Midbrain (tissue), 1 donor: ENCODE measurements around the gene METTL13.

ENCODE experiments used
- DNase-seq: peaks from one replicate; lab custom pipeline; 2025; lab: John Stamatoyannopoulos, UW

Gene METTL13, protein sequence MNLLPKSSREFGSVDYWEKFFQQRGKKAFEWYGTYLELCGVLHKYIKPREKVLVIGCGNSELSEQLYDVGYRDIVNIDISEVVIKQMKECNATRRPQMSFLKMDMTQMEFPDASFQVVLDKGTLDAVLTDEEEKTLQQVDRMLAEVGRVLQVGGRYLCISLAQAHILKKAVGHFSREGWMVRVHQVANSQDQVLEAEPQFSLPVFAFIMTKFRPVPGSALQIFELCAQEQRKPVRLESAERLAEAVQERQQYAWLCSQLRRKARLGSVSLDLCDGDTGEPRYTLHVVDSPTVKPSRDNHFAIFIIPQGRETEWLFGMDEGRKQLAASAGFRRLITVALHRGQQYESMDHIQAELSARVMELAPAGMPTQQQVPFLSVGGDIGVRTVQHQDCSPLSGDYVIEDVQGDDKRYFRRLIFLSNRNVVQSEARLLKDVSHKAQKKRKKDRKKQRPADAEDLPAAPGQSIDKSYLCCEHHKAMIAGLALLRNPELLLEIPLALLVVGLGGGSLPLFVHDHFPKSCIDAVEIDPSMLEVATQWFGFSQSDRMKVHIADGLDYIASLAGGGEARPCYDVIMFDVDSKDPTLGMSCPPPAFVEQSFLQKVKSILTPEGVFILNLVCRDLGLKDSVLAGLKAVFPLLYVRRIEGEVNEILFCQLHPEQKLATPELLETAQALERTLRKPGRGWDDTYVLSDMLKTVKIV

DNA sequence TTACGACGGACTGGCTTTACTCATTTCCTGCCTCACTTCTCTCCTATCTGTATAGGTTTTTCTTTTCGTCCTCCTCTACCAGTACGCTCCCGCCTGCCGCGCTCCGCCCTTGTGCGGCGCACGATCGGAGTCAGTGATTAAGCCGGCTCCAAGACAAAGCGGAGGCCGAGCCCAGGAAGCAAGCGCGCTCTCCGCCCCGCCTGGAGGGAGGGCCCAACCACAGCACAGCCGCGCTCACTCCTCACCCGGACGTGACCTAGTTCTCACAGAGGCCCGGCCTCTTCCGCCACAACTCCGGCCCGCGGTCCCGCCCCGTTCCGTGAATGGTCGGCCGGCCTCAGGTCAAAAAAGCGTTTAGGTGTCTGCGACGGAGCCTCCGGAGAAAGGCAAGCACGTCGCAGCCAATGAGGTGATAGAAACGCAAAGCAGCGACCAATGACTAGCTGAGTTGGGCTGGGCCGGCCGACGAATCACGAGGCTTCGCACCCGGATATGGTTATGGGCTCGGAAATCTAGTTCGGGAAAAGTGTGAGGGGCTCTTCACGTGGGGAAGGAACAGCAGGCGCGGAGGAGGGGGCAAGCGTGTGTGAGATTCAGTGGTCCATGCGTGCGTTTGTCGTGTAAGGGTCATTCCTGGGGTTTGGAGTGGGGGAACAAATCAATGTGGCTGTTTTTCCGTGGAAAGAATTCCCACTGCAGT is at the start of gene METTL13:
TSS of gene METTL13 (plus strand) at position 485 of the 700 bp plus-strand sequence. CDS start 308 bp downstream, outside the sequence.
- DNase-seq = peak; percentile 99

DNA sequence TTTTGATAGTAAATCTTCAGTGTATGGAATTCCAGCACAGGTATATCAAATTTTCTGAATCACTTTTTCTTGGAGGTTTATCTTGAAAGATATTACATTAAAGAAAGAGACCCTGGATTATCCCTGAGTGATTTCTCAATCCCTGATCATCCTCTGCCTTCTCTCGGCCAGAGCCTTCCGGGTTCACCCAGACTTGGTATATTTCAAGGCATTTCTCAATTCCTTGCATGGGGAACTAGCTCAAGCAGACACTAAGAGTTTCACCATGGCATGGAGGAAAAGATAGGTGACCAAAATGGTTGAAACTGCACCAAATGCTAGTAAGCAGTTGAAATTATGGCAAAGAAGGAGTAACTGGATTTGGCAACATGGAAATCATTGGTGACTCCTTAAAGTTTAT is 45.3 kb upstream of the METTL13 start:
- no peak for DNase-seq

DNA sequence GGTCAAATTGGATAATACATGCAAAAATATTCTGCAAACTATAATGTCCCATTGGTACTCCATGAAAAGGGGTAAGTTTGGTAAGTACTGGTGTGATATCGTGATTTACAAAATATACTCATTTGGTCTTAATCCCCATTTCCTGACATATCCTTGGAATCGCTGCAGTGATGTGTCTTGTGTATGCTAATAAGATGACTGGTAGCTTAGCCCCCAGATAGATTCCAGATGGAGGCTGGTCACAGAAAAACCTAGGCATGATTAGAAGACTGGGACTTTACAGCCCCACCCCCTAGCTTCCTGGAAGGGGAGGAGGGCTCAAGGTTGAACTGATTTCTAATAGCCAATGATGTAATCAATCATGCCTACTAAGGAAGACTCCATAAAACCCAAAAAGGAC is 42.5 kb upstream of the METTL13 start:
- no peak for DNase-seq

DNA sequence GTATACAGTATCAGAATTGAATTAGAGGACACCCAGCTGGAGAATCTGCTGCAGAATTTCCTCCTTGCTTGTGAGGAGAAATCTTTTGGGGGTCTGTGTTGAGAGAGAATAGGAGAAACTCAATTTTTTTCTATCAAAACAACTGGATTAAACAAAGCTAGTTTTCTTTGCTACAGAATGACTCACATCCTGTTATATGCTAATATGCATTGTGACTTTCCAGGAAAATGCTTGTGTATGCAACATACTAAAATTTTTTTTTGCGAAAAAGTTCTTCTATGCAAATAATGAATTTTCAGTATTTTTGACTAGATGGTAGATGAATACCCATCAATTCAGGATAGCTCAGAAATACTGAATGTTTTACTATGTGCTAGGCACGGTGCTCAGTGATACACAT is 41.8 kb upstream of the METTL13 start:
- no peak for DNase-seq

DNA sequence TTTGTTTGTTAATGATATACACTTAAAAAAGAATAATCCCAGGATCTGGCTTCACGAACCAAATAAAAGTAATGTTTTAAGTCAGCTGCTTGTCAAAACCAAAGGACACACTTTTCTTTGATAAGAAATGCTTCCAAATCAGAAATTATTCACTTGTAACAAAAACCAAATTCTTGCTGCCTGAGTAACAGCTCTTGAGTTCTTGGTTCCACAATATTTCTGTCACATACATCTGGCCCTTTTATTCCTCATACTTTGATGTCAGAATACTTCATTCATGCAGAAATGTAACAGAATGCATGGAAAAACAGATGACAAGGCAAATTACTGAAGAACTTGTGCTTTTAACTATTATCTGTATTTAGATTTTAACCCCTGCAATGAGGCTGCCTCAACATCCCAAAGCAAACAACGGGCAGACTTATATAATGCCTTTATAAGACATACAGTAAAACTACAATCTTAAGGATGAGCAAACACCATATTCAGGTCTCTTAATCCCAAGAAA is 41.0 kb upstream of the METTL13 start:
- no peak for DNase-seq

DNA sequence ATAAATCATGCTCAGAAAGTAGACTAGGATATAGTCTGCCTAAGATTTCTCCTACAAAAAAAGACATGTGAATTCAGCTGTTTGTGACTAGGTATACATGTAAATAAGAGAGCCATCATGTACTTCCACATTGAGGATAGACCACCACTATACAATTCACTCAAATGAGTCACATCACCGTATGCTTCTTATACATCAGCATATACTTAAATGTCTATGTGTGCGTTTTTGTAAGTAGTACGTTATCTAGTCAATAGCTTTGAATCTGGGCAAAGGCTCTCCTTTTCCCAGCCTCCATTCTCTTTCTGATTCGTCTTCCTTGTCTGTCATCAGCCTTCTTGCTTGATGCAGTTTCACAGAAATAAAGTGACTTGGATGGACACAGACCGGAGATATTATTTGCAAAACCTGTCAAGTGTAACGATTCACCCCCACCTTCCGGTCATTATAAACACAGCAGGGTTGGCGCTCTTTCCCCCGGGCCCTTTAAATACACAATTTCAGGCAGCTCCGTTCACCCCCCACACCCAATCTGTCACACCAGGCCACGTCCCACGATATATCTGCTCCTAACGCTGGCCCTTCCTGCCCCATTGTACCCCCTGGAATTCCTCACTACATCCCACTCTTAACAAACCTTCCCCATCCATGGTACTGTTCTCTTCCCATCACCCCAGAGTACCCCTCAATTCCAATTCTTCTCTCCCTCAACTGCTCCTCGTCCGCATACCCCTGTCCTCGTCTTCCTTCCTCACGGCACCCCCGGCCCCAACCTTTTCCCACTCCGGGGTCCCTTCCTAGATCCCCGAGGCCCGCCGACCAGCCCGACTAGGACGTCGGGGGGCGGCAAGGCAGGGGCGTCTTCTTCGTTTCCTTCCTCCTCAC is 40.2 kb upstream of the METTL13 start:
- DNase-seq = peak; percentile 43

DNA sequence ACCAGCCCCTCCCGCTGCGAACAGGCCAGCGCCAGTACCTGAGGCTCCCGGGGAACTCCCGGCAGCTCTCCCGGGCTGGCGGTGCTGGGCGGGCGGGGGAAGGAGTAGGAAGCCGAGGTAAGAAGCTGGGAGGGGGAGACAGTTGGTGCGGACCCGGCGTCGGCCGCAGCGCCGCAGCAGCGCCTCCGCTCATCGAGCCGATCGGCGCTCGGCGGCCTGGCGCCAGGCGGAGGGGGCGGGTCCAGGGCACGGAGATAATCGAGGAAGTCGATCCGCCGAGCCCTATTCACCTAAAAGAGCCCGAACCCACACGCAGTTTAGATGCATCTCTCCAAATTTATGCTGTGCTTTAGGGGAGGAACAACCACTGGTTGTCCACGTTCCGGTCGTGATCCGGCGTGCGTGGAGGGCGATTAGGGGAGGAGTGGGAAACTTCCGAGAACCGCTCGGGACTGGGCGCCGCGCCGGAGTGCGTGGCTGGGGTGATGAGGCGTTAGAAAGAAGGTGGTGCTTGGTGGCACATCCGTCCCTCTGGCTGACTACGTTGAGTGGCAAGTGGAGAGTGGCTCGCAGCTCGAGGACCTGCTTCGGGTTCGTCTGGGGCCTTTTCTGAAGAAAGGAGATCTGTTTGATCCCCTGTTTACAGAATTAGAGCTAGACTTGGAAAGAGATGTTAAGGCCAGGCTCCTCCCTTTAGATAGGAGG is 39.4 kb upstream of the METTL13 start, which contains the start of gene VAMP4:
TSS of gene VAMP4 (minus strand) at position 194 of the 705 bp plus-strand sequence. CDS start 3,651 bp downstream, outside the sequence.
- DNase-seq = peak; percentile 89

DNA sequence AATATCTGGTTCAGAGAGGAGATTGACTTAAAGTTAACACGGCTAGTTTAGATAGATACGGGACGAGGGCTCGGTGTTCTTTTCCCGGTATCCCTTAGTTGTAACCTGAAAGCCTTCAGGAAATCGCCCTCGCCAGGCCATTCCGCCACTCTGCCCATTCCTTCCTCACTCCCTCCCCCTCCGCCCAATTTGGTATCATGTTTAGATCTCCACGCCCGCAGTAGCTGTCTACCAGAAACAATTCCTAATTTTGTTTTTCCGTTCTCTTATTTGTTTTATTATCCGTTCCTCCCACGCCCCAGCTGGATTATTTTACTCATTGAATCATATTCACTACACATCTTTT is 38.9 kb upstream of the METTL13 start:
- DNase-seq = peak; percentile 66

DNA sequence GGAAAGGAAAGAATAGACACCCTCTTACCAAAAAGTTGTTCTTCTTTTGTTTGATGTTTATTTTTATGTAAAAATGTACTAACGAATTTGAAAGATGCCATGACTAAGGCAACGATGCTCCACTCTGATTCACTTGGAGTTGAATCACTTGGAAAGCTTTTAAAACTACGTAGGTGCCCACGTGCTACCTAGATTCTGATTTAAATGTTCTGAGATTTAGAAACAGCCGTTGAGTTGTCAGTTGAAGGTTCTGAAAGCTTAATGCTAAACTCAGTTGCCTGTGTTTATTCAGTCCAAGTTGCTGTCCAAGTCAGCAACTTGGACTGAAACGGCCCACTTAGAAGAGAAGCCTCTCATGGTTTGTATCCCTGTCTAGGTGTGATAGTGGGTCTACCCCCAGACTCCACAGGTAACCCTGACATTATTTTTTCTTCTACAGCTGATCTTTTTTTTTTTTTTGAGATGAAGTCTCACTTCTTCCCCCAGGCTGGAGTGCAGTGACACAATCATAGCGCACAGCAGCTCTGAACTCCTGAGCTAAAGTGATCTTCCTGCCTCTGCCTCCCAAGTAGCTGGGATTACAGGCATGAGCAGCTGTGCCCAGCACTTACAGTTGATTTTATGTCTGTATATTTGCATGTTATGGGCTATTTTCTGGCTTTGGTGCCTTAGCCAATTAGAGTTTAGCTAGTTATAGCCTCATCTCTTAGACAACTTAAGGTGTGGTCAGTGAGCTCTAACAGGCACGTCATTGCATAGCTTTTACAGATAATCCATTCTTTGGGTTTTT is 38.2 kb upstream of the METTL13 start:
- DNase-seq = no peak

DNA sequence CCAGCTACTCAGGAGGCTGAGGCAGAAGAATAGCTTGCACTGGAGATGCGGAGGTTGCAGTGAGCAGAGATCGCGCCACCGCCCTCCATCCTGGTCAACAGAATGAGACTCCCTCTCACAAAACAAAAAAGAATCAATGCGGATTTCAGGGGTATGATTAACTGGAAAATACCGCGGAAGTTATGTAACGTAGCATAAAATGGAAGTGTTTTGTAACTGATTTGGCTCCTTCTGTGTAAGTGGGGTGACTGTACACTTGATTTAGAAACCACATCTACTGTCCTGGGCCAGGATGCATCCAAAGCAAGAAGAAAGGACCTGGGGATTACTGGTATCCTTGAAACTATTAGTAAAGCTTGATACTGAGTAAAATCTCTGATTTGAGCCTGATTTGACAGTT is 36.5 kb upstream of the METTL13 start:
- DNase-seq = no peak

DNA sequence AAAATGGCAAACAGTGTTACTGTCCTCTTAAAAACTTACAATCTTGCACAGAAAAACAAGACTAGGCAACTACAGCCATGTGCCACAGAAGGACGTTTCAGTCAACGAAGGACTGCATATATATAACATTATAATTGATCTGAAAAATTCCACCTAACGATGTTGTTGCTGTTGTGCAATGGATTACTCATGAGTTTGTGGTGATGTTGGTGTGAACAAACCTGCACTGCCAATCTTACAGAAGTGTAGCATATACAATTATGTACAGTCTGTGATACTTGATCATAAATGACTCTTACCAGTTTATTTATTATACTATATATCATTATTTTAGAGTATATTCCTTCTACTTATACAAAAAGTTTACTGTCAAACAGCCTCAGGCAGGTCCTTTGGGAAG is 32.8 kb upstream of the METTL13 start:
- no peak for DNase-seq

DNA sequence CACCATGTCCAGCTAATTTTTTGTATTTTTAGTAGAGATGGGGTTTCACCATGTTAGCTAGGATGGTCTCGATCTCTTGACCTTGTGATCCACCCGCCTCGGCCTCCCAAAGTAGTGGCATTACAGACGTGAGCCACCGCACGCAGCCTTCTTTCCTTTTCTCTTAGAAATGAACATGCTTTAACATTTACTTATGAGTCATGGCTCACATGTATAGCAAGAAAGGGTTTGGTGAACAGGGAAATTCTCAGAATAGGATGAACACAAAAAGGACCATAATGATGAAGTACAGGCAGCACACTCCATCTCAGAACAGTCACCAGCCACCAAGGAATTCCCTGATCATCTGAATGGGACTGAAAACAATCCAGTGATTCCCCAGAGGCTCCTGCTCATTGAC is 30.2 kb upstream of the METTL13 start:
- DNase-seq = no peak

DNA sequence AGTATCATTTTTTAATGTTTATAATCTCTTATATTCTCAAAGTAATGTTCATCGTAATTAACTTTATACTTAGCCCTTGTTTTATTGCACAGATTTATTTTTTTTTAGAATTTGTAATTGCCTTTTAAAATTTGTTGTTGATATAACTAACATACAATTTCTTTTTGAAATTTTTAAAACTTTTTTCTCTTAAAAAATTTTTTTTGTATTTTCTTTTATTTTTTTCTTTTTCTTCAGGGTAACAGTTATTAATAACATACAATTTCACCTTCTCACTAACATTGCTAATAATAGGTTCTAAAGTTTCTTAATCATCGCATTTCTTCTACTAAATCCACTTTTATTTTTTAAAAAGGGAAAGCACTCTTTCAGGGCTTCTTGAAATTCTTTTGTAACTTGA is 28.3 kb upstream of the METTL13 start:
- no peak for DNase-seq

DNA sequence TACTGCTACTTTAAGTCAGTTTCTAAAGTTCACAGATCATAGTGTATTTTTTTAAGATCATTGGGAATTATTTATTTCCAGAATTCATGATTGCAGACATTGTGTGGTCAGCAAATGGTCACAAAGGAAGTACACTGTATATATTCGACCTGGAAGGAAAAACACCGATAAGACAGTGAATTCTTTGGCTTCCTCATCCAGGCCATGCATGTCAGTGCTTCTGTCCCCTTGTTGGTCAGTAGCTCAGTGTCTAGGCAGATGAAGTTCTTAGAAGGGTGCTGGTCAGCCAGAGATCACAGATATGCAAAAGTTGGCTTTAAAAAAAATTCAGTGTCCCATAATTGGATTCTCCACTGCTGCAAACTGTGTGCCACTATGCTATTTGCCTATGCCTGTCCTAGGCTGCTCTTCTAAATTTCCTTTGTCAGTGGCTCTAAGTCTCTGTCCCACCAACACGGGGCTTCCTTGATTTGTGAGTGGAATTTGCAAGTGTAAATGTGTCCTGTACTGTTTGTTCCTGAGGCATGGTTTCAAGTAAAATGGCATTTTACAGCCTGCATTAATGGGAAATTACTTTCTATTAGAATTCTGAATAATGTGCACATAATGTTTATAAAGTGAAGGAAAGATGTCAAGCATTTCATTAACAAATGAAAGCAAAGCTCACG is 27.6 kb upstream of the METTL13 start:
- no peak for DNase-seq

DNA sequence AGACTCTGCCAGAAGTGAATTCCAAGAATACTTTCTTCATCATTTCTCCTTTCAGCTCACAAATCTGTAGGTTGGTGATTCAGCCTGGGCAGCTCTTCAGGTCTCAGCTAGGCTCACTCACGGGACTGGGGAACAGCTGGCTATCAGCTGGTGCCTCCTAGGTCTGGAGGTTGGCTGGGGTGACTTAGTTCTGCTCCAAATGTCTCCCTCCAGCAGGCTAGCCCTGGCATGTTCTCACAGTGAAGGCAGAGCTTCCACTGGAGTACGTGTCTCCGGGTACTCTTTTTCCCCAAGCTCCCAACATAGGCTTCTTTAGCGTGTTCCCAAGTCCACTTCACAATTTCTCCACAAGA is 27.1 kb upstream of the METTL13 start:
- no peak for DNase-seq

DNA sequence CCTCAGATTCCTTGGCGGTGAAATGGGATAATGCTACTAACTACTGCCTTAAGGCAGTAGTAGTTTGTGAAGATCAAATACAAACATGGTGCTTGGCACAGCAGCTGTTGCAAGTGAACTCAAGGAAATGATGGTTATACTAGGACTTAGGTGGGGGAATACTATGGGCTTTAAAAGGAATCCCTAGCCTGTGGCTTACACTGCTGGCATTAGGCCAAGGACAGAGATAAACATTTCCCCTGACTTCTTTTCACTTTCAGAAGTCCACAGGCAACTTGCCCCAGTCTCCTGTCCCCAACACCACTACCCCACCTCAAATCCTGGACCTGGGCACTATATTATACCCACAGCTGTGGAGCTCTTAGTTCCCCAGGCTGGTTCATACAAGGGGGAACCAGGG is 26.5 kb upstream of the METTL13 start:
- DNase-seq = no peak

DNA sequence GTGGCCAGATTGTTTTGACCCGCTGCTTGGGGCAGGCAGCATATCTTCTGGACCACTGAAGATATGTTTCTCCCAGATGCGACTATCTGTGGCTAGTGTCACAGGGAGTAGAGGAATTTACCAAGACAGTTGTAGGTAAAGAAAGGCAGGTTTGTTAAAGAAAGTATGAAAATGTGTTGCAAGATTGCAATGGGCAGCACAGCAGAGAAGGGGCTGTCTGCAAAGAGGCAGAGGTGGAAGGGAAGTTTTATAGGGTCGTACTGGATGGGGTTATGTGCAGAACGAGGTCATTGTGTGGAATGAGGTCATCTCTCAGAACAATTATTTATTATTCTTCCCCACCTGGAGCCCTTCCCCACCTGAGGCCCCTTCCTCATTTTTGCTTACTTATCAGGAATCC is 24.6 kb upstream of the METTL13 start:
- DNase-seq = no peak

DNA sequence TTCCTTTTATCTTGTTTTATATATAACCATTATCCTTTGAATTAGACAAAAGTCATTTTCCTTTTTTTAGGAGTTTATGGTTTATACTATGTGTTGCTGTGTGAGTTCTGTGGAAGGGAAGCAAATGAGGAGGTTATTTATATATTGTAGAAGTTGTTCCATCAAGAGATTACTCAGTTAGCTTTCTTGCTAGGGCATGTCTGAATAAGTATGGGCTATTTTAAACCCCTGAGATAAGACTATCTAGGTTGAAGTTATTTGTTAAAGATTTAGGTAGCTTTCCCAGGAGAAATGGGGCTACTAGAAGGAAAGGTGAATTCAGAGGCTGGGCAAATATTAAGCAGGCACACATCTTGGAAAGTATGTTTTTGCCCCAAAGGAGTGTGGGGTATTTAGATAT is 23.4 kb upstream of the METTL13 start:
- DNase-seq = no peak

DNA sequence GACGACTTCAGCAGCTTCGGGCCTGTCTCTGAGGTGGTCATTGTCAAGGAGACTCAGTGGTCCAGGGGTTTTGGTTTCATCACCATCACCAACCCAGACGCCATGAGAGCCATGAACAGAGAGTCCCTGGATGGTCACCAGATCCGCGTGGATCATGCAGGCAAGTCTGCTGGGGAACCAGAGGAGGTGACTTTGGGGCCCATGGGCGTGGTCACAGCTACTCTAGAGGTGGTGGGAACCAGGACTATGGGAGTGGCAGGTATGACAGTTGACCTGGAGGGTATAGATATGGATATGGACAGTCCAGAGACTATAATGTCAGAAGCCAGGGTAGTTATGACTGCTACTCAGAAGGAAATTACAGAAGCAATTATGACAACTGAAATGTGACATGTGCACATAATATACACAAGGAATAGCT is 19.3 kb upstream of the METTL13 start:
- no peak for DNase-seq

DNA sequence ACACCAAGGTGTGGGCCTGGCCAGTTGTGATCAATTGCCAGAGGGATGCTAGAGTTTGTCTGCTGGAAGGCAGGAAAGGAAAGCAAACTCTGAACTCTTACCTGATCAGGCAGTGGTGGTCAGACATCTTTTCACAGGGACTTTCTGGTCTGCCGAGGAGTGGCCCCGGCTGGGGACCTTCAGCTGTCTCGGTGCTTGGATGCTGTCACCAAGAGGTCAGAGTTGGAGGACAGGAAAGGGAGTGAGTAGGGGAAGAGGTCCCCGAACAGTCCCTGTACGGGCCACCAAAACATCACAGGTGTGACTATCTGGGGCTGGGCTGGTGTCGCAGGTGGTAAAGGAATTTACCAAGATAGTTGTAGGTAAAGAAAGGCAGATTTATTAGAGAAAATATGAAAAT is 17.7 kb upstream of the METTL13 start:
- DNase-seq = no peak
